ENCODE results near the gene CRYGC.
A peak's percentile ranks its signal among the peaks of the same experiment; 100 is the strongest.

Gene CRYGC

DNA sequence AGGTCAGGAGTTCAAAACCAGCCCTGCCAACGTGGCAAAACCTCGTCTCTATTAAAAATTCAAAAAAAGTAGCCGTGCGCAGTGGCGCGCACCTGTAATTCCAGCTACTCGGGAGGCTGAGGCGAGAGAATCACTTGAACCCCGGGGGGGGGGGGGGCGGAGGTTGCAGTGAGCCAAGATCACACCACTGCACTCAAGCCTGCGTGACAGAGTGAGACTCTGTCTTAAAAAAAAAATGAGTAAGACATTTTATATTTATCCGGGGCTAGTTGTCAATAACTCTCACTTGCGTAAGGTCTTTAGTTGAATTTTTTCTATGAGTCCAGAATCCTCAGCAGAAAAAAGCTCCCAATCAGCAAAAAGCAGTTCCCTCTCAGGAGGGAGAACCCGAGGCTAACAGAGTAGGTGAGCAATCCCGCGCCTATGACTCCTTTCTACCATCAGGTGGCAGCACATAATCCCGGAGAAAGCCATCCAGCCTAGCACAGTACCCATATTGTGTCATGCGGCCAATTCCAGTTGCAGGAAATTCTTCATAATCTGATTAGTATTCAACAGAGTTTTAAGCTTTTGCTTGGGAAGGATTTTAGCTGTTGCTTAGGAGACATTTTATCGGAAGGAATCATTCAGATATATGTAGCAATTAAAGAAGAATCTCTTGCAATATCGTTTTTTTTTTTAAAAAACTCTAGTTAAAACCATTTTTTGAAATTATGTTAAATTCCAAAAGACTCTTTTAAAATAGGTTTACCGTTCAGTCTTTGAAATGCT lies 45.6 kb upstream of the CRYGC start:
- H2AFZ ChIP-seq (ENCODE audit: low read length), result peak overlapping the region; percentile 30; the same call in 1 of the 2 replicates
- H3K9ac ChIP-seq (ENCODE audit: low read length), result no peak overlapping the region
- H3K9me2 ChIP-seq (replicated peaks; ENCODE audit: insufficient read depth, low read length), result no peaks in the 10 kb centered on the region
- no peaks in the 10 kb centered on the region for H4K20me1 ChIP-seq (ENCODE audit: insufficient read depth, low read length)
- H3K9me3 ChIP-seq (replicated peaks; ENCODE audit: insufficient read depth, low read length), result no peaks in the 10 kb centered on the region
- no peak overlapping the region for H3K27ac ChIP-seq (ENCODE audit: low read length)
- TF ChIP-seq EZH2 (optimal IDR thresholded peaks at IDR 0.05; ENCODE audit: low read depth, low read length), result no peak
- TF ChIP-seq CTCF (IDR thresholded peaks at IDR 0.05; ENCODE audit: low read length), result peak; percentile 90
- no peak for TF ChIP-seq EZH2phosphoT487 (IDR thresholded peaks at IDR 0.05; ENCODE audit: low read length)
- no peaks in the 10 kb centered on the region for H3F3A ChIP-seq (ENCODE audit: insufficient read depth, low read length)
- H3K79me2 ChIP-seq (ENCODE audit: low read length), result no peaks in the 10 kb centered on the region
- no peak overlapping the region for H3K4me3 ChIP-seq (ENCODE audit: low read length)
- H3K27me3 ChIP-seq (replicated peaks; ENCODE audit: insufficient read depth, low read length), result no peaks in the 10 kb centered on the region
- peak; percentile 71 for DNase-seq
- no peaks in the 10 kb centered on the region for H3K4me1 ChIP-seq (ENCODE audit: low read length)
- no peaks in the 10 kb centered on the region for H3K36me3 ChIP-seq (replicated peaks; ENCODE audit: insufficient read depth, low read length)
- no peak overlapping the region; the same call in 1 of the 2 replicates for H3K4me2 ChIP-seq (ENCODE audit: low read depth, low read length)

DNA sequence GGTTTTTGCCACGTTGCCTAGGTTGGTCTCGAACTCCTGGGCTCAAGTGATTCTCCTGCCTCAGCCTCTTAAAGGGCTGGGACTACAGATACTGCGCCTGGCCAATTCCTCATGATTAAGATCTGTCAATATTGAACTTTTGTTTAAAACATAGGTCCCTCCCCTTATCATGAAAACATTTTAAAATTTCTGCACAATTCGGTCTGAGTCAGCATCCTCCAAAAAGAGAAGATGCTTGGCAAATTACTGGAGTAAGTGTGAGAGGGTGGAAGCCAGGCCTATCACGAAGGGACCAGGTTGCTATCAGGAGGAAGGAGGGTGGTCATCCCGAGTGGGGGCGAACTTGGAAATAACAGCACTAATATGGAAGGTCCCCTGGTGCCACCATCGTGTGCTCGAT lies 44.5 kb upstream of the CRYGC start:
- no peak overlapping the region for H3K4me3 ChIP-seq (ENCODE audit: low read length)
- no peaks in the 10 kb centered on the region for H4K20me1 ChIP-seq (ENCODE audit: insufficient read depth, low read length)
- H3K27ac ChIP-seq (ENCODE audit: low read length), result no peak overlapping the region
- DNase-seq, result no peak
- no peak overlapping the region for H3K9ac ChIP-seq (ENCODE audit: low read length)
- no peaks in the 10 kb centered on the region for H3K9me2 ChIP-seq (replicated peaks; ENCODE audit: insufficient read depth, low read length)
- no peak overlapping the region for H2AFZ ChIP-seq (ENCODE audit: low read length)
- no peaks in the 10 kb centered on the region for H3K9me3 ChIP-seq (replicated peaks; ENCODE audit: insufficient read depth, low read length)
- H3K27me3 ChIP-seq (replicated peaks; ENCODE audit: insufficient read depth, low read length), result no peaks in the 10 kb centered on the region
- no peaks in the 10 kb centered on the region for H3F3A ChIP-seq (ENCODE audit: insufficient read depth, low read length)
- H3K79me2 ChIP-seq (ENCODE audit: low read length), result no peaks in the 10 kb centered on the region
- no peaks in the 10 kb centered on the region for H3K36me3 ChIP-seq (replicated peaks; ENCODE audit: insufficient read depth, low read length)
- no peaks in the 10 kb centered on the region for H3K4me1 ChIP-seq (ENCODE audit: low read length)
- H3K4me2 ChIP-seq (ENCODE audit: low read depth, low read length), result no peak overlapping the region
- TF ChIP-seq EZH2 (optimal IDR thresholded peaks at IDR 0.05; ENCODE audit: low read depth, low read length), result no peak
- TF ChIP-seq EZH2phosphoT487 (IDR thresholded peaks at IDR 0.05; ENCODE audit: low read length), result no peak
- no peak for TF ChIP-seq CTCF (IDR thresholded peaks at IDR 0.05; ENCODE audit: low read length)

DNA sequence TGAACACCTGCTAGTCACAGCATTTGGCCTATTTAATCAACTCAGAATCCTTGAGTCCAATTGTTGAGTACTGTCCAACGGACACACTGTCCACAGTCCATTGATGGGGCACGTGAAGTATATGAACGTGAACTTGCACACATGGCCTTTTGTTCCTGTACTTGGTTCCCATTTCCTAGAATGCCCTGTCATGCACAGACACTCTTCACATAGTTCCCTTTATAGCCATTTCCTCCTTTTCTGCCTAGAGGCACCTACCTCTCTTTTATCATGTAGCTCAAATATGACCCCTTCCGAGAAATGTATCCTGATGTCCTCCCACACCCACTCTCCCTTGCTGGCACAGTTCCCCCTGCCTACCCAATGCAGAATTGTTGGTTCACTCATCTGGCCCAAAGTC lies 42.5 kb upstream of the CRYGC start:
- no peaks in the 10 kb centered on the region for H3K9me3 ChIP-seq (replicated peaks; ENCODE audit: insufficient read depth, low read length)
- H3K36me3 ChIP-seq (replicated peaks; ENCODE audit: insufficient read depth, low read length), result no peaks in the 10 kb centered on the region
- H3K27ac ChIP-seq (ENCODE audit: low read length), result no peak overlapping the region
- H3K27me3 ChIP-seq (replicated peaks; ENCODE audit: insufficient read depth, low read length), result no peaks in the 10 kb centered on the region
- DNase-seq, result no peak
- H2AFZ ChIP-seq (ENCODE audit: low read length), result no peak overlapping the region
- H3F3A ChIP-seq (ENCODE audit: insufficient read depth, low read length), result no peaks in the 10 kb centered on the region
- no peak overlapping the region for H3K9ac ChIP-seq (ENCODE audit: low read length)
- no peaks in the 10 kb centered on the region for H4K20me1 ChIP-seq (ENCODE audit: insufficient read depth, low read length)
- H3K4me3 ChIP-seq (ENCODE audit: low read length), result no peak overlapping the region
- no peaks in the 10 kb centered on the region for H3K9me2 ChIP-seq (replicated peaks; ENCODE audit: insufficient read depth, low read length)
- H3K4me1 ChIP-seq (ENCODE audit: low read length), result no peaks in the 10 kb centered on the region
- H3K79me2 ChIP-seq (ENCODE audit: low read length), result no peaks in the 10 kb centered on the region
- no peak overlapping the region for H3K4me2 ChIP-seq (ENCODE audit: low read depth, low read length)
- TF ChIP-seq EZH2phosphoT487 (IDR thresholded peaks at IDR 0.05; ENCODE audit: low read length) (no peak), EZH2 (optimal IDR thresholded peaks at IDR 0.05; ENCODE audit: low read depth, low read length) (no peak), CTCF (IDR thresholded peaks at IDR 0.05; ENCODE audit: low read length) (no peak)
